Measurements from ENCODE around the gene CYP4V2.
A peak's percentile ranks its signal among the peaks of the same experiment; 100 is the strongest.

Gene CYP4V2

DNA sequence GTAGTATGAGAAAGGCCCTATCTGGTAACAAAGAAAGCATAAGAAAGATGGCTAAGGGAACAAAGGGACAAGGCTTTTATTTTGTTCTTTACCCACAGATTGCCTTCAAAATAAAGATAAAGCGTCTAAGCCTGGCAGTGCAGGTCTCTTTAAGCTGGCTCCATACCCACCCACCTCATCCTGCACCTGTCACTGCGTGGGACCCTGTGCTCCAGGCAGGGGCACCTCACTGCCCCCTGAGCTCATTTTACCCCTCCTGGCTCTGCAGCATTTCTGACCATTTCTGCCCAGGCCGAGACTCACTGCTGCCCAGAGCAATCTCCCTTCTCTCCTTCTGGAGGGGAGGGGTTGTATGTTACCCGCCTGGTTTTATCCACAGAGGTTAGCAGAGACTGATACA lies 1.7 kb upstream of the CYP4V2 start:
- DNase-seq (ENCODE audit: low read depth) = no peak

DNA sequence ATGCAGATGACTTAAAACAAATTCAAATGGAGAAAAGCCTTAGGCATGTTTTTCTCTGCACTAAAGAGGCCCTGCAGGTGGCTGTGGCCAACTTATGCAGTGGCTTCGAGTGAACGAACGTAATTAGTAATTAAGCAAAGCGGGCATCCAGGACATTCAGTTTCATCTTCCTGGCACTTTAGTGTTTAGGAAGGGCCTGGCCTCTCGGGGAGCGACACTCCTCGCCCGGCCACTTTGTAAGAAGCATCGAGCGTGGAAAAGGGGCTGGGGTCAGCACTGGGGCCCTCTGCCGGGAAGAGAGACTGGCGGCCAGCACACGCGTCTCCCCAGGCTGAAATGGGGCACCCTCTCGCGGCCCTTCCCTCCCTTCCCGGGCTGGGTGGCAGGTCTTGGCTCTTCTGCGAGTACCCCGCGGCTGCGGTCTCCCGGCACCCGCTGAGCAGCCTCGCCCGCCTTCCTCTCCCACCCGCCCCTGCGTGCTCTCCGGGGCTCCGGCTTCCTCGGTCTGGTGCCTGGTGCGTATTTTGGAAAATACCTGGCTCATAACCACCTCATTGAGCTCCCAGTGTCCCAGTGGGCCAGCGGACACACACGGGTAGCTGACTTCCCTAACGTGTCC lies 677 bp upstream of the CYP4V2 start:
- DNase-seq (ENCODE audit: low read depth) = no peak

GRCh38 chr4:186192066-186192612 lies 772 bp downstream of the CYP4V2 start:
- no peak for DNase-seq (ENCODE audit: low read depth)

GRCh38 chr4:186193851-186194250 lies 2.5 kb downstream of the CYP4V2 start:
- DNase-seq (ENCODE audit: low read depth) = no peak

- DNase-seq (ENCODE audit: low read depth) = no peak
Measured at GRCh38 chr4:186196063-186196462, 4.7 kb downstream of the CYP4V2 start.

GRCh38 chr4:186200516-186200915 lies 9.1 kb downstream of the CYP4V2 start:
- DNase-seq (ENCODE audit: low read depth) = no peak

- no peak for DNase-seq (ENCODE audit: low read depth)
Measured at GRCh38 chr4:186201010-186201409, 9.6 kb downstream of the CYP4V2 start.

DNA sequence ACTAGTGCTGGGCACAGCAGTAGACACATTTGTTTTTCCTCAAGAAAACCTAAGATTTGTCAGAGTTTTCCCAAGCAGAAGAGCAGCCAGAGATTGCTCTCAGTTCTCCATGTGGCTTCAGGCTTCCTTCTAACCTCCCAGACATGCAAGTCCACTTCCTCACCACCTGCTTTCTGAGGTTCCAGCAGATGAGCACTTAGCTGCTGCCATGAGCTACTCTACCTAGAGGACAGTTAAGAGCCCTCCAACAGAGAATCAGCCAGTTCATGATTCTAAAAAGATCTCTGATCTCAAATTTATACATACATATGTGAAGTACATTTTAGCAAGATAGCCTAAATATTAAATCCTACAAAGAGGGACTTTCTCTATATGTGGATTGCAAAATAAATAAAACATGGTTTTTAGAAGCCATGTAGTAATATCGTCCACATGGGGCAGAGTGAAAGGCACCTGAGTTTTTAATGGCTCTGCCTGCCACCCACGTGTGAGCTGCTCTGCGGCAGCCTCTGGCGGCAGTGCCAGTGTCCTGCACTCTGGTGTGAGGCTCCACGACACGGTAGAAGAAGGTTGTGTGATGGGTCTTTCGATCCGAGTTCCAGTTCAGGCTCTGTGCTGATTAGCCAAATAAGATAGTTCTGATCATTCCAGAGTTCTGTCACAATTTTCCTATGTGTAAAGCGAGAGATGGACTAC lies 10.3 kb downstream of the CYP4V2 start:
- DNase-seq (ENCODE audit: low read depth) = no peak

DNA sequence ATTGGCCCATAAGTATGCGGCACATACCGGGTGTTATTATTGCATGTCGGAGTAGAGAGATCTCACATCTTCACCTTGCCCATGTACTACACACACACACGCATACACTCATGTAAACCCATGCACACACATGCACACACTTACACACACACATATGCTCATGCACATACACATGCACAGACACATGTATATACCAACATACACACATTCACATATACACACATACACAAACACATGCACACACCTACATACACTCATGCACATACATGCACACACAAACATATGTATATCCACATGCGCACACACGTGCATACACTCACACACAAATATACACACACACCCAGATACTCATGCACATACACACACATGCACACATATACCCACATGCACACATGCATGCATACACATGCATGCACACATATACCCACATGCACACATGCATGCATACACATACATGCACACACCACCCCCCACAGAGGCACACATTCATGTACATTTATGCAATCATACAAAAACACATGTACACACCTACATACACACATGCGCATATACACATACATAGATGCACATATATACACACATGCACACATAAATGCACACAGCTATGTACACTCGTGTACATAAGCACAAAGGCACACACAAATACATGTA lies 11.2 kb downstream of the CYP4V2 start:
- no peak for DNase-seq (ENCODE audit: low read depth)

GRCh38 chr4:186203406-186203805 lies 12.0 kb downstream of the CYP4V2 start:
- no peak for DNase-seq (ENCODE audit: low read depth)

GRCh38 chr4:186204103-186204559 lies 12.8 kb downstream of the CYP4V2 start:
- DNase-seq (ENCODE audit: low read depth) = no peak

- DNase-seq (ENCODE audit: low read depth) = no peak
Measured at GRCh38 chr4:186204686-186205085, 13.3 kb downstream of the CYP4V2 start.

DNA sequence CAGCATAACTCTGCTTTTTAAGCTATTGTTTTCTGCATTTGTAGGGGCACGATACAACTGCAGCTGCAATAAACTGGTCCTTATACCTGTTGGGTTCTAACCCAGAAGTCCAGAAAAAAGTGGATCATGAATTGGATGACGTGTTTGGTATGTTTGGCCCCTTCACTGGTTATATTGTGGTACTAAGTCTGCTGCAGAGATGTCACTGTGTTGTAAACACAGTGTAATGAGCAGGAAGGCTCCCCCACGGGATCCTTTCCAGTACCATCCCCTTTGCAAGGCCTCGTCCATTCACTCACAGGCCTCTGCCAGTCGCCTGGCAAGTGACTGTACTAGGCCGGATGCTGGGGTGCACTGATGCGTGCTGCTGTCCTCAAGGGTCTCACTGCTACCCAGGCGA lies 13.8 kb downstream of the CYP4V2 start:
- DNase-seq (ENCODE audit: low read depth) = no peak

DNA sequence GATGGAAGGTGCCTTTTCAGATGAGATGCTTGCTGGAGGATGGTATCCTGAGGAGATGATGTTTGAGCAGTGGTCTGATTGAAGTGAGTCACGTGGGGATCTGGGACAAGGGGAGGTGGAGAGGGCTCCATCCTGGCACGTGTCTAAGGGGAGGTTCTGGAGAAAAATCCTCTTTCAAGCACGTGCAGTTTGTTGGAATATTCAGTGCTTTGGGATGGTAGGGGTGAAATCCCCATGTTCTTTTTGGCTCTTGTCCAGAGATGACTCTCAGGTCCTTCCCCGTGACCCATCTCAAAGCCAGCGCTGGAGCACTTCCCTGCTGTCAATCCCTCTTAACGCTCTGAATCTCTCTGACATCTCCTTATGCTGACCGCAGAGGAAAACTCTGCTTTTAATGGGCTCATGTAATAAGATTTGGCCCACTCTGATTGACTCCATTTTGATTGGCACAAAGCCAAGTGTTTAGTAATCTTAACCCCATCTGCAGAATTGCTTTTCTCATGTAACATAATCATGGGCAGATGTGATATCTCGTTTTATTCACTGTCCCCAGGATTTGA lies 25.2 kb downstream of the CYP4V2 start:
- DNase-seq (ENCODE audit: low read depth) = peak; percentile 9

GRCh38 chr4:186217733-186218293 lies 26.4 kb downstream of the CYP4V2 start:
- no peak for DNase-seq (ENCODE audit: low read depth)

DNA sequence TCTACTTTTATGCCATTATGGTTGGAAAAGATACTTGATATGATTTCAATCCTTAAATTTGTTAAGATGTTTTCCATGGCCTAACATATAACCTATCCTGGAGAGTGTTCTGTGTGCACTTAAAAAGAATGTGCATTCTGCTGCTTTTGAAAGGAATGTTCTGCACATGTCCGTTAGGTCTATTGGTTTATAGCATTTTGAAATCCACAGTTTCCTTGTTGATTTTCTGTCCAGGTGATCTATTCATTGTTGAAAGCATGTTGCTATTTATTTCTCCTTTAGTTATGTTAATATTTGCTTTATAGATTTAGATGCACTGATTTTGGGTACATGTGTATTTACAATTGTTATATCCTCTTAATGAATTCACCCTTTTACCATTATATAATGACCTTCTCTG lies 30.3 kb downstream of the CYP4V2 start:
- no peak for DNase-seq (ENCODE audit: low read depth)

DNA sequence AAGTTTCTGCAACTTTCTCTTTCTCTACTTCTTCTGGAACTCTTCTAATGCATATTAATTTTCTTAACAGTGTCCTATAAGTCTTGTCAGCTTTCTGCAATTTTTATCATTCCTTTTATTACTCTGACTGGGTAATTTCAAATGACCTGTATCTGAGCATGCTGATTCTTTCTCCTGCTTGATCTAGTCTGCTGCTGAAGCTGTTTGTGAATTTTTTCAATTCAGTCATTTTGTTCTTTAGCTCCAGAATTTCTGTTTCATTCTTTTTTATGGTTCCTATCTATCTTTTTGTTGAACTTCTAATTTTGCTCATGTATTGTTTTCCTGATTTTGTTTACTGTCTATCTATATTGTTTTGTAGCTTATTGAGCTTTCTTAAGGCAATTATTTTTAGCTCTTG lies 34.5 kb downstream of the CYP4V2 start:
- no peak for DNase-seq (ENCODE audit: low read depth)

GRCh38 chr4:186226521-186227189 lies 35.3 kb downstream of the CYP4V2 start:
- DNase-seq (ENCODE audit: low read depth) = no peak

DNA sequence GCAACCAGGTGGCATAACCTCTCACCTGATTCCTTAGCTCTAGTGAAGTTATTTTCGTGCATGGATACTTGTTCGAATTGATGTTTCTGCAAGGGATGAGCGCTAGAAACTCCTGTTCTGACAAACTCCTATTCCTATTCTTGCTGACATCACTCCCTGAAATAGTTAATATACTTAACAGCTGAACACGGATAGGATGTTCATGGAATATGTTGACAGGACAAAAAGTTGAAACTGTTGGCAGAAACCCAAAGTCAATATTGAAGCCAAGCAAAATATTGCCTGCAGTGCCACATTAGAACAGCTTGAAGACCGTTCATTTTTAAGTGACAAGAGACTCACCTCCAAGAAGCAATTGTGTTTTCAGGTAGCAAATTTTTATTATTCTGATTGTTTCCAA lies 35.9 kb downstream of the CYP4V2 start, which contains the start of gene KLKB1:
TSS of gene KLKB1 (plus strand) at position 287 of the 400 bp plus-strand sequence. CDS start 689 bp downstream, outside the sequence.
- peak; percentile 6 for DNase-seq (ENCODE audit: low read depth)

DNA sequence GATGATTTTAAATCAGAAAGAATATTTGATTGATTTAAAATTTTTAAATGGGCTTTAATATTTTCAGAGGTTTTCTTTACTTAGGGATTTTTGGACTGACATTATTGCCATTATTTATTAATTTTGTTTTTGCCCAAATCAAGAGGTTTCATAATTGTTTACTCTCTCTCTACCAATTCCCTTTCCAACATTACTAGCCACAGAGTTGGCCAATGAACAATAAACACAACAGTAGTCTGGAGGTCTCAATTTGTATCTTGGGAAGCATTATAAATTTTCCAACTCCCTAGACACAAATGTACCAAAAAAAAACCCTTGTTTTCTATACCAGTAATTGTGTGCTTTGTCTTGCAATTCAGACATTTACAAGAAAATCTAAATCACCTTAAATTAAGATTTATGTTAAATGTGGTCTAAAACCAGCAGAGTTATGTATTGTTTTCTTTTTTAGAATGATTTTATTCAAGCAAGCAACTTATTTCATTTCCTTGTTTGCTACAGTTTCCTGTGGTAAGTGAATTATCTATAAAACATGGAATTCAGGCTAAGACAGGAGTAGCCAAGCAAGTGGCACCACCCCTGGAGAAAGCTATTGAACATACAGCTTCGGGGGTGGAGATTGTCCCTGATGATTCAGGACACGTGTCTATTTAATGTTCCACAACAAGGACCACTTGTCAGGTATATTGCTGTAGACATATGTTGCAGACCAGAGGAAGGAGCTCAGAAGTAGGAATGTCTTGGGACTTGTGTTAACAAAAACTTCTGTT lies 36.6 kb downstream of the CYP4V2 start:
- peak; percentile 3 for DNase-seq (ENCODE audit: low read depth)

- DNase-seq (ENCODE audit: low read depth) = peak; percentile 8
Measured at GRCh38 chr4:186228514-186228894, 37.1 kb downstream of the CYP4V2 start.

Measured in stromal cell of bone marrow (primary cell).